Liver (tissue), 9 donors: Measurements from ENCODE around the gene CDH24. TPM values are rescaled to one million over a fixed set of nuclear protein-coding genes. Genes with fewer than 3 reads are reported as not detected.

Experiments used
- DNase-seq: peaks from one replicate; pipeline ENCODE4 v3.0.0-alpha.2; 2017; ENCODE audit warnings: low spot score
- H3K27ac ChIP-seq, 2 donors: one replicate each; pipeline ENCODE4 v1.7.0; 2013; ENCODE audit warnings: inconsistent platforms in 2 of 2, low read length in 2 of 2, control low read depth in 1 of 2, low read depth in 1 of 2, mild to moderate bottlenecking in 1 of 2
- H3K27me3 ChIP-seq, 4 donors: one replicate each; pipeline versions ENCODE4 v1.6.1 to v1.7.0; 2013; ENCODE audit warnings: low read length in 3 of 4, inconsistent platforms in 1 of 4, mild to moderate bottlenecking in 1 of 4, moderate library complexity in 1 of 4; ENCODE audit not compliant: control insufficient read depth in 4 of 4, insufficient read depth in 4 of 4
- H3K36me3 ChIP-seq, 4 donors: one replicate each; pipeline versions ENCODE4 v1.6.1 to v1.7.0; 2013; ENCODE audit warnings: low read length in 3 of 4, mild to moderate bottlenecking in 3 of 4, low read depth in 1 of 4, moderate library complexity in 1 of 4; ENCODE audit not compliant: control insufficient read depth in 4 of 4, insufficient read depth in 3 of 4
- H3K4me1 ChIP-seq, 4 donors: one replicate each; pipeline versions ENCODE4 v1.6.1 to v1.7.0; 2013; ENCODE audit warnings: low read length in 3 of 4, mild to moderate bottlenecking in 3 of 4, moderate library complexity in 1 of 4; ENCODE audit not compliant: control insufficient read depth in 4 of 4, insufficient read depth in 4 of 4
- H3K4me3 ChIP-seq, 3 donors: one replicate each; pipeline versions ENCODE4 v1.6.1 to v1.7.0; 2013; ENCODE audit warnings: low read length in 3 of 3, control low read depth in 1 of 3, low read depth in 1 of 3, mild to moderate bottlenecking in 1 of 3
- H3K9ac ChIP-seq, 2 donors: one replicate each; pipeline ENCODE4 v1.7.0; 2013; ENCODE audit warnings: low read length in 2 of 2, mild to moderate bottlenecking in 2 of 2, moderate library complexity in 2 of 2, control low read depth in 1 of 2, low read depth in 1 of 2
- H3K9me3 ChIP-seq, 4 donors: one replicate each; pipeline versions ENCODE4 v1.6.1 to v1.7.0; 2013; ENCODE audit warnings: low read length in 3 of 4; ENCODE audit not compliant: control insufficient read depth in 4 of 4
- ATF3 ChIP-seq: IDR thresholded peaks from 2 replicates; pipeline ENCODE4 v1.6.1; 2016; ENCODE audit warnings: antibody characterized with exemption
- CTCF ChIP-seq: fragments of 150-350 bp; IDR thresholded peaks from 2 replicates; pipeline ENCODE4 v1.5.1; 2017; ENCODE audit warnings: improper control_type of control experiment, low read depth, low read length; ENCODE audit not compliant: missing input control
- FOXA1 ChIP-seq: IDR thresholded peaks from 2 replicates; pipeline ENCODE4 v1.6.1; 2016; ENCODE audit warnings: antibody characterized with exemption
- FOXA2 ChIP-seq: IDR thresholded peaks from 2 replicates; pipeline ENCODE4 v1.6.1; 2016; ENCODE audit warnings: antibody characterized with exemption
- GABPA ChIP-seq, 2 donors: IDR thresholded peaks in 1 of 2; conservative IDR thresholded peaks in 1 of 2; 2 replicates each; pipeline ENCODE4 v1.6.1; 2016; ENCODE audit warnings: antibody characterized with exemption in 2 of 2, mild to moderate bottlenecking in 1 of 2, moderate library complexity in 1 of 2
- HNF4A ChIP-seq, 2 donors: conservative IDR thresholded peaks; 2 replicates each; pipeline ENCODE4 v1.6.1; 2016; ENCODE audit warnings: antibody characterized with exemption in 2 of 2, mild to moderate bottlenecking in 2 of 2
- HNF4G ChIP-seq: IDR thresholded peaks from 2 replicates; pipeline ENCODE4 v1.6.1; 2016; ENCODE audit warnings: antibody characterized with exemption
- JUND ChIP-seq, 2 donors: IDR thresholded peaks; 2 replicates each; pipeline ENCODE4 v1.6.1; 2016; ENCODE audit warnings: antibody characterized with exemption in 2 of 2
- MAX ChIP-seq: IDR thresholded peaks from 2 replicates; pipeline ENCODE4 v1.6.1; 2016; ENCODE audit warnings: antibody characterized with exemption
- NR2F2 ChIP-seq: IDR thresholded peaks from 2 replicates; pipeline ENCODE4 v1.6.1; 2016; ENCODE audit warnings: antibody characterized with exemption
- RAD21 ChIP-seq, 2 donors: IDR thresholded peaks; 2 replicates each; pipeline ENCODE4 v1.6.1; 2016; ENCODE audit warnings: antibody characterized with exemption in 2 of 2, mild to moderate bottlenecking in 2 of 2
- REST ChIP-seq: IDR thresholded peaks from 2 replicates; pipeline ENCODE4 v1.6.1; 2016; ENCODE audit warnings: antibody characterized with exemption, mild to moderate bottlenecking
- RXRA ChIP-seq, 2 donors: IDR thresholded peaks; 2 replicates each; pipeline ENCODE4 v1.6.1; 2017 to 2018; ENCODE audit warnings: antibody characterized with exemption in 2 of 2, mild to moderate bottlenecking in 1 of 2
- SP1 ChIP-seq: IDR thresholded peaks from 2 replicates; pipeline ENCODE4 v1.6.1; 2018; ENCODE audit warnings: antibody characterized with exemption, mild to moderate bottlenecking
- TAF1 ChIP-seq: conservative IDR thresholded peaks from 2 replicates; pipeline ENCODE4 v1.6.1; 2016; ENCODE audit warnings: antibody characterized with exemption, mild to moderate bottlenecking
- YY1 ChIP-seq: IDR thresholded peaks from 2 replicates; pipeline ENCODE4 v1.6.1; 2016; ENCODE audit warnings: antibody characterized with exemption, mild to moderate bottlenecking
- ZBTB33 ChIP-seq: IDR thresholded peaks from 2 replicates; pipeline ENCODE4 v1.6.1; 2016; ENCODE audit warnings: antibody characterized with exemption
- WGBS: extraction: QIAGEN DNeasy Blood & Tissue Kit; methylation state at CpG from one replicate; pipeline ENCODE4 v1.1.7; 2013; 5-methylcytosine and 5-hydroxymethylcytosine counted together
- polyA plus RNA-seq, 2 donors: library from polyadenylated mRNA; stranded (reverse) in 1 of 2; unstranded in 1 of 2; fragments of 200-250 nt in 1 of 2; fragments of >200 nt in 1 of 2; fragmentation: Nextera tagmentation in 1 of 2; extraction: Ambion mirVana in 1 of 2; gene quantifications; one replicate each; pipeline versions ENCODE4 v1.2.1 to v1.2.3, GENCODE V29; 2013 to 2015
- total RNA-seq, 2 donors: library from RNA; depleted of rRNA; stranded (reverse); fragments of >200 nt; gene quantifications; one replicate each; pipeline ENCODE4 v1.2.3, GENCODE V29; 2014
- donor health status: healthy.
- donor health status: healthy.
- donor health status: healthy.
- donor health status: healthy.
- donor health status: healthy.

CDH24 gene
- total and polyA plus RNA-seq, 4 donors, result 0.23 to 0.50 (median 0.38) TPM; not detected in 1

- 18% methylated on average over 10 of the region's 10 CpGs for WGBS
- Histone ChIP-seq H3K27me3 (no peaks in the 10 kb centered on the region), H3K9ac (peak overlapping the region in 1 of 2 donors; percentile 57), H3K4me1 (peaks cover 2 to 29% (median 20%) of the 10 kb centered on the region in 4 donors), H3K36me3 (peaks cover 6 to 44% (median 33%) of the 10 kb centered on the region in 4 donors), H3K9me3 (no peaks in the 10 kb centered on the region), H3K27ac (peak overlapping the region; percentile 70 to 74), H3K4me3 (peak overlapping the region in 2 of 3 donors; percentile 68 to 77)
- no peak for TF ChIP-seq ATF3
- TF ChIP-seq RAD21 (IDR thresholded peaks at IDR 0.05), result no peak
- TF ChIP-seq MAX, result no peak
- TF ChIP-seq RXRA (IDR thresholded peaks at IDR 0.05), result no peak
- TF ChIP-seq NR2F2, result no peak
- TF ChIP-seq SP1, result no peak
- no peak for TF ChIP-seq FOXA2
- TF ChIP-seq HNF4A (conservative IDR thresholded peaks at IDR 0.05), result no peak
- no peak for TF ChIP-seq JUND (IDR thresholded peaks at IDR 0.05)
- no peak for TF ChIP-seq GABPA (IDR thresholded peaks at IDR 0.05 in 1 of 2, conservative IDR thresholded peaks at IDR 0.05 in 1 of 2)
- TF ChIP-seq ZBTB33, result no peak
- TF ChIP-seq FOXA1, result no peak
- TF ChIP-seq TAF1, result no peak
- TF ChIP-seq YY1, result no peak
- TF ChIP-seq REST, result no peak
- no peak for DNase-seq
Measured at GRCh38 chr14:23070262-23071129, 13.2 kb upstream of the CDH24 start.

GRCh38 chr14:23069413-23069806 is 12.1 kb upstream of the CDH24 start:
- H3K36me3 ChIP-seq, result peaks cover 7 to 34% (median 28%) of the 10 kb centered on the region in 4 donors
- no peak overlapping the region for H3K9ac ChIP-seq
- H3K27ac ChIP-seq, result no peak overlapping the region
- H3K27me3 ChIP-seq, result no peaks in the 10 kb centered on the region
- no peaks in the 10 kb centered on the region for H3K9me3 ChIP-seq
- H3K4me3 ChIP-seq, result no peak overlapping the region
- peaks cover 2 to 29% (median 20%) of the 10 kb centered on the region in 4 donors for H3K4me1 ChIP-seq
- DNase-seq, result no peak
- WGBS, result 86% methylated on average over 4 of the region's 4 CpGs
- TF ChIP-seq MAX (no peak), GABPA (IDR thresholded peaks at IDR 0.05 in 1 of 2, conservative IDR thresholded peaks at IDR 0.05 in 1 of 2) (no peak), RXRA (IDR thresholded peaks at IDR 0.05) (no peak), CTCF (no peak), FOXA2 (no peak), YY1 (no peak), JUND (IDR thresholded peaks at IDR 0.05) (no peak), ATF3 (no peak), HNF4G (no peak), NR2F2 (no peak), RAD21 (IDR thresholded peaks at IDR 0.05) (no peak), ZBTB33 (no peak)
